PC-9 (cell line): ENCODE measurements around the gene MAP3K13. TPM values are rescaled to one million over a fixed set of nuclear protein-coding genes. Genes with fewer than 3 reads are reported as not detected.

Source experiments
- BruUV-seq: library from RNA; stranded (reverse); fragments of 400-500 nt; replicated peaks from 2 replicates; lab custom pipeline; 2021; lab: Mats Ljungman, UMichigan
- CTCF ChIA-PET: fragments of 300-600 bp; sonication (Branson Sonifier 250); formaldehyde crosslinking; loops from one replicate; lab custom pipeline; 2022; ENCODE audit warnings: antibody characterized with exemption; lab: Charles Lee
- POLR2A ChIA-PET: fragments of 300-600 bp; sonication (Branson Sonifier 250); formaldehyde crosslinking; loops from one replicate; lab custom pipeline; 2022; ENCODE audit warnings: antibody characterized with exemption; ENCODE audit not compliant: unreplicated experiment; lab: Charles Lee
- DNase-seq, 2 experiments: peaks; one replicate each; pipeline versions ENCODE4 v3.0.0 to v3.0.0-alpha.2; 2015 to 2022; ENCODE audit warnings: mixed read lengths in 1 of 2
- H2AFZ ChIP-seq: fragments of 200-600 bp; sonication (generic); 2 replicates; pipeline ENCODE4 v1.8.1; 2017; ENCODE audit warnings: antibody characterized with exemption
- H3F3A ChIP-seq: fragments of 200-600 bp; sonication (generic); 2 replicates; pipeline ENCODE4 v1.8.1; 2017; ENCODE audit warnings: antibody characterized with exemption, mild to moderate bottlenecking, low read depth; ENCODE audit not compliant: insufficient read depth
- H3K27ac ChIP-seq: fragments of 200-600 bp; sonication (generic); 2 replicates; pipeline ENCODE4 v1.6.1; 2016; ENCODE audit warnings: mixed run types
- H3K27me3 ChIP-seq: fragments of 200-600 bp; sonication (generic); 2 replicates; pipeline ENCODE4 v1.6.1; 2016; ENCODE audit warnings: low read depth, mixed run types; ENCODE audit not compliant: insufficient read depth
- H3K36me3 ChIP-seq: fragments of 200-600 bp; sonication (generic); 2 replicates; pipeline ENCODE4 v1.6.1; 2016; ENCODE audit warnings: low read depth, mixed run types
- H3K4me1 ChIP-seq: fragments of 200-600 bp; sonication (generic); replicated peaks from 2 replicates; pipeline ENCODE4 v1.6.1; 2016; ENCODE audit warnings: mixed run types; ENCODE audit not compliant: insufficient read depth
- H3K4me2 ChIP-seq: fragments of 200-600 bp; sonication (generic); 2 replicates; pipeline ENCODE4 v1.6.1; 2017; ENCODE audit warnings: mixed run types
- H3K4me3 ChIP-seq: fragments of 200-600 bp; sonication (generic); 2 replicates; pipeline ENCODE4 v1.6.1; 2016; ENCODE audit warnings: mixed run types
- H3K79me2 ChIP-seq: fragments of 200-600 bp; sonication (generic); 2 replicates; pipeline ENCODE4 v1.6.1; 2017; ENCODE audit warnings: low read depth, mixed run types
- H3K9me2 ChIP-seq: fragments of 200-600 bp; sonication (generic); 2 replicates; pipeline ENCODE4 v1.8.1; 2017; ENCODE audit warnings: mild to moderate bottlenecking; ENCODE audit not compliant: insufficient read depth
- H3K9me3 ChIP-seq: fragments of 200-600 bp; sonication (generic); 2 replicates; pipeline ENCODE4 v1.8.1; 2016; ENCODE audit warnings: low read depth; ENCODE audit not compliant: insufficient read depth
- H4K20me1 ChIP-seq: fragments of 200-600 bp; sonication (generic); 2 replicates; pipeline ENCODE4 v1.8.1; 2017; ENCODE audit not compliant: insufficient read depth
- CTCF ChIP-seq: fragments of 200-600 bp; sonication (generic); conservative IDR thresholded peaks from 2 replicates; pipeline ENCODE4 v1.6.1; 2017; ENCODE audit warnings: mixed run types, antibody characterized with exemption, mild to moderate bottlenecking, moderate library complexity
- EZH2 ChIP-seq: fragments of 200-600 bp; sonication (generic); IDR thresholded peaks from 2 replicates; pipeline ENCODE4 v1.8.0; 2017; ENCODE audit warnings: antibody characterized with exemption, low read depth
- intact Hi-C: fragments of 100-400 bp; cut with micrococcal nuclease; formaldehyde crosslinking; loops from one replicate; pipeline ENCODE4 v1.10.0; 2022; ENCODE audit not compliant: unreplicated experiment
- total RNA-seq: library from RNA; stranded (reverse); gene quantifications from 2 replicates; pipeline ENCODE4 v1.2.3, GENCODE V29; 2021

Gene MAP3K13
- total RNA-seq, 1 experiment from 2014 or later: 65.5 TPM

GRCh38 chr3:185387646-185388045 lies 24.7 kb downstream of the MAP3K13 start:
- Histone ChIP-seq H3F3A (no peaks in the 10 kb centered on the region), H3K36me3 (no peaks in the 10 kb centered on the region), H3K27me3 (no peaks in the 10 kb centered on the region), H4K20me1 (peaks cover 3% of the 10 kb centered on the region; the same call in 1 of the 2 replicates), H3K79me2 (no peaks in the 10 kb centered on the region), H3K9me3 (no peaks in the 10 kb centered on the region), H3K4me3 (no peak overlapping the region), H2AFZ (no peak overlapping the region), H3K4me1 (no peaks in the 10 kb centered on the region), H3K9me2 (no peaks in the 10 kb centered on the region), H3K4me2 (no peak overlapping the region), H3K27ac (no peak overlapping the region)
- TF ChIP-seq EZH2 (no peak), CTCF (no peak)
- intact Hi-C loops: no loop called here
- DNase-seq: no peak
- ChIA-PET POLR2A (no interaction called here), CTCF (no interaction called here)
- no TSS peak for BruUV-seq

DNA sequence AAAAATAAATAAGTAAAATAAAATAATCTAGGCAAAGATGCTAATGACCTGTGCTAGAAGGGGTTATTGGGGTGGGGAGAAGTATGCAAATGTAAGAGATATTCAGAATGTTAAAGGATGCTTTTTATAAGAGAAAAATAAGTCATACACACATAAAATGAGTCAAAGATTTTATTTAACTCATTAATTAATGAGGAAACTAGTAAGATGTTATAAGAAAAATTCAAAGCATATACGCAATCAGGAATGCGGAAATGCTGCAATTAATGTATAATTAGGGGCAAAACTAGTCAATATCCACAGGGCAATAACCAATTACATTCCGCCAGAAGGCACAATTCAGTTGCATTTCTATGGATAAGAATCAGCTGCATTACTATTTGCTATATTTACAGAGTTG lies 30.1 kb downstream of the MAP3K13 start:
- Histone ChIP-seq H4K20me1 (no peaks in the 10 kb centered on the region), H3K4me3 (no peak overlapping the region), H3K79me2 (no peaks in the 10 kb centered on the region), H3K9me3 (no peaks in the 10 kb centered on the region), H2AFZ (no peak overlapping the region), H3K27ac (no peak overlapping the region), H3K36me3 (no peaks in the 10 kb centered on the region), H3F3A (no peaks in the 10 kb centered on the region), H3K9me2 (0 out of 2 replicates have a peak, but pooled peaks cover 5% of the 10 kb centered on the region), H3K4me1 (no peaks in the 10 kb centered on the region), H3K4me2 (no peak overlapping the region), H3K27me3 (no peaks in the 10 kb centered on the region)
- CTCF ChIA-PET: no interaction called here
- no TSS peak for BruUV-seq
- TF ChIP-seq CTCF (no peak), EZH2 (no peak)
- no peak for DNase-seq
- POLR2A ChIA-PET: no interaction called here
- intact Hi-C loops: no loop called here

DNA sequence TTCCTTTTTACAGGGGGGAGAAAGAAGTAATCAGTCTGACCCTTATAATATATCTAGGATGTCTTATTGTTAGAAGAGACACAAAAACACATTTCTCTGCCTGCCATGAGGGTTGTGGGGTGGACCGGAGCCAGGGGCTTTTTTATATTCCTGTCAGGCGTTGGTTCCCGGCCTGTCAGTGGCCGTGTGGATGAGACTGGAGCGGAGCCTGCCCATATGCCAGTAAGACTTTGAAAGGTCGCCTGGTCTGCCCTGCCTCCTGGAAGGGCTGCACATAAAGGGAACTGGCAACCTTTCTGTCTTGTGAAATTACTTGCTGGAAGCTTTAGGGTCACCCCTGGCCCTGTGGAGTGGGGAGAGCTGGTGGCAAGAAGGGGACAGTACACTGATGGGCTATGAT lies 34.7 kb downstream of the MAP3K13 start:
- H3K79me2 ChIP-seq: no peaks in the 10 kb centered on the region
- no peak for TF ChIP-seq EZH2
- no peak for TF ChIP-seq CTCF
- POLR2A ChIA-PET: no interaction called here
- no peaks in the 10 kb centered on the region for H3F3A ChIP-seq
- intact Hi-C loops: no loop called here
- H3K4me2 ChIP-seq: no peak overlapping the region
- CTCF ChIA-PET: no interaction called here
- H3K27me3 ChIP-seq: no peaks in the 10 kb centered on the region
- 0 out of 2 replicates have a peak, but pooled peaks cover 5% of the 10 kb centered on the region for H3K9me2 ChIP-seq
- H3K4me3 ChIP-seq: no peak overlapping the region
- no peak overlapping the region for H3K27ac ChIP-seq
- H3K36me3 ChIP-seq: no peaks in the 10 kb centered on the region
- H4K20me1 ChIP-seq: no peaks in the 10 kb centered on the region
- no peak for DNase-seq
- no TSS peak for BruUV-seq
- no peaks in the 10 kb centered on the region for H3K9me3 ChIP-seq
- H3K4me1 ChIP-seq: no peaks in the 10 kb centered on the region
- no peak overlapping the region for H2AFZ ChIP-seq
